Activated CD4-positive, alpha-beta T cell treated with anti-CD3 and anti-CD28 coated beads for 4 hours (primary cell): ENCODE results near the gene AURKB.
"Not testable (repeated sequence)": the region's sequence is repeated elsewhere in the genome, so short reads cannot be mapped to it uniquely, and the experiment has no call there.

Experiments used
- DNase-seq, 2 donors: peaks; one replicate each; pipeline ENCODE4 v3.0.0-alpha.2; 2020

Gene AURKB

DNA sequence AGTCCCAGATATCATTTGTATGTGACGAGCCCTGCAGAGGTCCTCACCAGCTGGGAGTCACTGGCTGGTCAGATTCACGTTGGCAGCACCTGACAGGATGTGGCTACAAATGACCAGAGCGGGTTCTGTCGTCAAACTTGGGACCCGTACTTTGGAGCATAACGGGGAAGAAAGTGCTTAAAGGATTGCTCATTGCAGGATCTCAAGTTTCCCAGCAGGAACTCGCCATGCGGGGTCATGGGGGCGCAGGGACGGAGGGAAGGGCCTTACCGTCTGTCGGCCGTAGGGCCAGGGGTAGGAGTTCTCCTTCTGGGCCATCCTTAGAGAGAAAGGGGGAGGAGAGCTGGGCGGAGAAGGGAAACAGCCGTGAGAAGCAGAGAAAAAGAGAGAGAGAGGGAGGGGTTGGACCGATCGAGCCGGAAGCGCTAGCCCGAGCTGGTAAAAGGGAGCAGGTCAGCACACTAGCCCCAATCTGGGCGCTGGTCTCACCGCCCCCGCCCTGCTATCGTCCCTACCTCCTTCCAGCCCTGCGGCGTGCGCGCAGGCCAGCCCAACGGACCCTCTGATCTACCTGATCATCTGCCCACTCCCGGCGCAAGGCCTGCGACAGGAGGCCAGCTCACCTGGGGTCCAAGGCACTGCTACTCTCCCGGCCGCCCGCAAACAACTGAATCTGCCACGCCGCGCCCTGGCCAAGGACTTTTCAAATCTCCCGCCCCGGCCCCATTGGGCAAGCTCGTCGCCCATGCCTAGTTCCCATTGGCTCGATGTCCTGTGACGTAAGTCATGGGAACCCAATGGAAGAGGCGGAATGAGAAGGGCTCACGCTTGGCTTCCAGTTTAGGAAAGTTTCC, at the start of gene AURKB:
AURKB (minus strand) TSS at position 669 of the 854 bp plus-strand sequence; CDS start at position 318, 351 bp downstream.
- DNase-seq = peak; percentile 93

GRCh38 chr17:8257801-8258200, 47.4 kb upstream of the AURKB start:
- no peak for DNase-seq

DNA sequence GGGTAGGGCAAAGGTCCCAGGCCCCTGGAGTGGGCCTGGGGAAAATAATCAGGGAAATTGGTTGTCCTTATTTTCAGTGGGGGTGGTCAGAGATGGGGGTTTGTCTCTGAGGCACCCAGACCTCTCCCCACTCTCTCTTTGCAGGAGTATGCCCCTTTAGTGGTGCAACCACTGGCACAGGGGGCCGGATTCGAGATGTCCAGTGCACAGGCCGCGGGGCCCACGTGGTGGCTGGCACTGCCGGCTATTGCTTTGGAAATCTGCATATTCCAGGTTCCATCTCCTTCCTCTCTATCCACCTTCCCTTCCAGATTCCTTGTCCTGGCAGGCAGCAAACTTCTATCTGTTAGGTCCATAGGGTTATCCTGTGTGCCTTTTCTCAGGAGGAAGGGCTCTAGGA, 46.3 kb upstream of the AURKB start:
- no peak for DNase-seq

GRCh38 chr17:8256291-8256690, 45.9 kb upstream of the AURKB start:
- DNase-seq = no peak

DNA sequence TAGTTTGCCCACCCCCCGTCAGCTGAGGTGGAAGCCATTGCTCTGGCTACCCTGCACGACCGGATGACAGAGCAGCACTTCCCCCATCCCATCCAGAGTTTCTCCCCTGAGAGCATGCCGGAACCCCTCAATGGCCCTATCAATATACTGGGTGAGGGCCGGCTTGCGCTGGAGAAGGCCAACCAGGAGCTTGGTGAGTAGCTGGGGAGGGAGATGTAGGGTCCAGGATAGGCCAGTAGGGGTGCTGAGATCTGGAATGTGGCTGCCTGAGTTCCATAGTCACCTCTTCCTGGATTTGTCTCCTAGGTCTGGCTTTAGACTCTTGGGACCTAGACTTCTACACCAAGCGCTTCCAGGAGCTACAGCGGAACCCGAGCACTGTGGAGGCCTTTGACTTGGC, 45.1 kb upstream of the AURKB start:
- no peak for DNase-seq

DNA sequence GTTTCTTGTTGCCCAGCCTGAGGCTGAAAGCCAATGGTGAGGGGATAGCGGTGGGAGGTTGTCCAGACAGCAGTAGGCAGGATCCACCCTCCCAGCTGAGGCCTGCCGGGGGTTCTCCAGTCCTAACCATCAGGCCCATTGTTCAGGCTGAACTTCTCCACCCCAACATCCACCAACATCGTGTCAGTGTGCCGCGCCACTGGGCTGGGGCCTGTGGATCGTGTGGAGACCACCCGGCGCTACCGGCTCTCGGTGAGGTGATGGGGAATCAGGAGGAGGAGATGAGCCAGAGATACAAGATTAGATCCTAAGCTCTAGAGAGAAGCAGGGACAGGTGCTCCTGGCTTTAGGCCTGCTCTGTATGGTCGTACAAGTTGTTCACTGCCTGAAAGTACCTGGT, 44.5 kb upstream of the AURKB start:
- no peak for DNase-seq

DNA sequence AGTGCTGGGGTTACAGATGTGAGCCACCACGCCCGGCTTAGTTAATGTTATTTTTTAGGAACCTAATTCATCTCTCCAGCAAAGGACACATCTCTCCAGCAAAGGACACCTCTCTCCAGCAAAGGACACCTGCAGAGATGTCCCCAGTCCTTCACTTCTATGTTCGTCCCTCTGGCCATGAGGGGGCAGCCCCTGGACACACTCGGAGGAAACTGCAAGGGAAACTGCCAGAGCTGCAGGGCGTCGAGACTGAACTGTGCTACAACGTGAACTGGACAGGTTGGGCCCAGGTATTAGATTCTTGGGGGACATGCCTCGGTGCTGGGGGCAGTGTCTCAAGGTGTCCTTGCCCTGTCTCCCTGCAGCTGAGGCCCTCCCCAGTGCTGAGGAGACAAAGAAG, 43.4 kb upstream of the AURKB start:
- DNase-seq = no peak

- DNase-seq = not testable (repeated sequence)
Measured at GRCh38 chr17:8251411-8251810, 41.0 kb upstream of the AURKB start.

GRCh38 chr17:8249621-8250500, 39.5 kb upstream of the AURKB start:
- no peak for DNase-seq

- DNase-seq = peak; percentile 94 to 97
Measured at GRCh38 chr17:8248751-8249607, 38.6 kb upstream of the AURKB start, which contains the start of gene PFAS. PFAS (plus strand) TSS chr17:8249289; CDS start chr17:8253938, 4,649 bp downstream.

DNA sequence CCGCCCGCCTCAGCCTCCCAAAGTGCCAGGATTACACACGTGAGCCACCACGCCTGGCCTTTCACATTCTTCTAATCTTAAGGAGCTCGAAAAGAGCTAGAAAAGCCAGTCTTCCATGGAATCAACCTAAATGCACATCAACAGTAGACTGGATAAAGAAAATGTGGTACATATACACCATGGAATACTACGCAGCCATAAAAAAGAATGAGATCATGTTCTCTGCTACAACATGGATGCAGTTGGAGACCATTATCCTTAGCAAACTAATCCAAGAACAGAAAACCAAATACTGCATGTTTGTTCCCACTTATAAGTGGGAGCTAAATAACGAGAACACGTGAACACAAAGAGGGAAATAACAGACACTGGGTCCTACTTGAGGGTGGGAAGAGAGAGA, 34.4 kb upstream of the AURKB start:
- DNase-seq = no peak

DNA sequence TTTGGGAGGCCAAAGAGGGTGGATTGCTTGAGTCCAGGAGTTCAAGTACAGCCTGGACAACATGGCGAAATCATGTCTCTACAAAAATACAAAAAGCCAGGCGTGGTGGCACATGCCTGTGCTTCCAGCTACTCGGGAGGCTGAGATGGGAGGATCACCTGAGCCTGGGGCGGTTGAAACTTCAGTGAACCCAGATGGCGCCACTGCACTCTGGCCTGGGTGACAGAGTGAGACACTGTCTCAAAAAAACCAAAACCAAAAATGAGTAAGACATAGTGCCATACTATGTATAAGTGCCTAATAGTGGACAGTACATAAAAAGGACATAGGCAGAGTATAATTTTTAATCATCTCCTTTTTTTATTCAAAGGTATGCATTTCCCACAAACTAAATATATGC, 33.5 kb upstream of the AURKB start:
- DNase-seq = peak in 1 of 2 donors; percentile 27

DNA sequence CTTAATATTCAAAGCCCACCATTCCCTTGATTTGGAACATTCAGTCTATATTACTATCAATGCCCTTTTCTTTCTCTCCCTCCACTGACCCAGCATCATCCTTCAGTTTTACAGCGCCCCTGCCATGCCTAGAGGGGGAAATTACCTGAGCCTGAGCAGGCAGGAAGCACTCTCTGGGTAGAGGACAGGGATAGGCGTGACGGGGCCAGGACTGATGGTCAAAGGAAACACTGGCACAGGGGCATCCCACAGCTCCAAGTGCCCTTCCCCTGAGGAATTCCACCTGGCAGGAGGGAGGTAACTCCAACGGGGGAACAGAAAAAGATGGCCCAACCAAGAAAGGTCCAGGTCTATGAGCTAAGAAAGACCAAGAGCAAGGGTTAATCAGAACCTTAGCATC, 27.5 kb upstream of the AURKB start:
- no peak for DNase-seq

- DNase-seq = no peak
Measured at GRCh38 chr17:8237175-8237574, 26.8 kb upstream of the AURKB start.

- no peak for DNase-seq
Measured at GRCh38 chr17:8235676-8236075, 25.3 kb upstream of the AURKB start.

GRCh38 chr17:8234361-8235270, 24.2 kb upstream of the AURKB start:
- DNase-seq = no peak

DNA sequence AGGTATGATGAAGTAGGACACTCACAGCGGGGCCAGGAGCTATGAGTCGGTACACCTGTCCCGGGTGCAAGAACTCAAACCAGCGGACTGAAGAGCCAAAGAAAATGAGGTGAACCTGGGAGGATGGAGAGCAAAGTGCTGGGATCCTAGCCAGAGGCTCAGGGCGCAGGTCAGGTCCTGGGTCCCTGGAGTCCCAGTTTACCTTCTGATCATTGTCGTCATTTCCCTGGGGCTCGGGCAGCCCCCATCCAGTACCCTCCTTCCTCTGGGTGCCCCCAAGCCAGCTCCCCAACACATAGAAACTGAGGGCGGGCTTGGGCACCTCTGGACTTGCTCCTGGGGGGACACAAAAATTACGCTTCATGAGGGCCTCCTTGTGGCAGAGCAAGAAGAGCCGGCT, 21.3 kb upstream of the AURKB start:
- DNase-seq = no peak

GRCh38 chr17:8227238-8227581, 16.8 kb upstream of the AURKB start:
- DNase-seq = no peak

DNA sequence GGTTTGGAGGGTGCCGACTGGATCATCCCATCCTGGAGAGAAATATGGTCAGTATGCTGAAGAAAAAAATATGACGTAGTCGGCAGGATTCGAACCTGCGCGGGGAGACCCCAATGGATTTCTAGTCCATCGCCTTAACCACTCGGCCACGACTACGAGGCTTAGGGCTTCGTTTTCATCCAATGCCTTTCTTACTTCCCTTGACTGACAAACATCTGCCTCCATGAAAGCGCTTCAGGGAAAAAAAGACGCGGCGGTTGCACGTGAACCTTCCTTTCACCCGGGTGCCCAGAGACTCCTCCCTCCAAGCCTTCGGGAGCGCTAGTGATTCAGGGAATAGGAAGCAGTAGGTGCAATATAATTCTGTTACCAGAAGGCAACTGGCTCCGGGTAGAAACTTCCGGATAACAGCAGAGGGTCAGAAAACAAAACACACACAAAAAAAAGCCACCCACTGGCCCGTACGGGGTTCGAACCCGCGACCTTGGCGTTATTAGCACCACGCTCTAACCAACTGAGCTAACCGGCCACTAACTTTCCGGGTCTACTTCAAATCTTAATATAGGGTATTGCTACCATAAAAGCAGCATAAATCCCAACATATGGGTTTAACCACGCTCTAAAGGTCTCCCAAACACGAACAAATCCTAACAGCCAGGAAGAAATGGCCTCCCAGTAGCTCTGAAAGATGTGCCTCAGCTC, 16.3 kb upstream of the AURKB start:
- peak in 1 of 2 donors; percentile 30 for DNase-seq

- peak; percentile 51 to 68 for DNase-seq
Measured at GRCh38 chr17:8225813-8226535, 15.6 kb upstream of the AURKB start.
